NCI-H748 (cell line): ENCODE measurements around the gene CPM.
"Not testable (repeated sequence)": the region's sequence is repeated elsewhere in the genome, so short reads cannot be mapped to it uniquely, and the experiment has no call there.

ENCODE experiments used
- DNase-seq: peaks from one replicate; lab custom pipeline; 2025; ENCODE audit not compliant: unreplicated experiment; lab: John Stamatoyannopoulos, UW

Gene CPM

GRCh38 chr12:68854554-68854953, 78.4 kb downstream of the CPM start:
- no peak for DNase-seq

GRCh38 chr12:68854078-68854468, 78.9 kb downstream of the CPM start:
- DNase-seq, result no peak

DNA sequence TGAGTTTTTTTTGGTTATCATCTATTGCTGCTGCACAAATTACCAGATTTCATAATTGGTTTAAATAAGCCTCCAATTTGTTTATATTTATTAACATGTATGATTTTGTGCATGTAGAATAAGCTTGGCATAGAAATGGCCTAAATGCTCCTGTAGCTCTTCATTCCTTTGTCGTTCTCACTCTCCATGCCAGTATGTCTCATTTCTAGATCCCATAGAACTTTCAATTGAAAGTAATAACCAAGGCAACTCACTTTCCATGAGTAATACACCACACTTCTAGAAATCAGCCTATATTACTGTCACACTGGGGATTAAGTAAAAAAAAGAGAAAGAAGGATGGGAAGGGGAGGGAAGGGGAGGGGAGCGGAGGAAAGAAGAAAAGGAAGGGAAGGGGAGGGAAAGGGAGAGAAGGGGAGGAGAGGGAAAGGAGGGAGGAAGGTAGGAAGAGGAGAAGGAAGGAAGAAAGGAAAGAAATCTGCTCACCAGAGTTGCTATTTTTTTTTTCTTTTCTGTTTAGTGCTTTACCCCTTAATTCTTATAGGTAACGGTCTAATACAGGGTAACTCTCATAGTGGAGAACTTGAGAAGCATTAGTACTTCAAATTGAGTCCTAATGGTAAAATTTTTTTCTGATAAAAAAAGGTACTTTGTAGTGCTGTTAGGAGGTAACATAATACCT, 79.4 kb downstream of the CPM start:
- DNase-seq, result no peak

DNA sequence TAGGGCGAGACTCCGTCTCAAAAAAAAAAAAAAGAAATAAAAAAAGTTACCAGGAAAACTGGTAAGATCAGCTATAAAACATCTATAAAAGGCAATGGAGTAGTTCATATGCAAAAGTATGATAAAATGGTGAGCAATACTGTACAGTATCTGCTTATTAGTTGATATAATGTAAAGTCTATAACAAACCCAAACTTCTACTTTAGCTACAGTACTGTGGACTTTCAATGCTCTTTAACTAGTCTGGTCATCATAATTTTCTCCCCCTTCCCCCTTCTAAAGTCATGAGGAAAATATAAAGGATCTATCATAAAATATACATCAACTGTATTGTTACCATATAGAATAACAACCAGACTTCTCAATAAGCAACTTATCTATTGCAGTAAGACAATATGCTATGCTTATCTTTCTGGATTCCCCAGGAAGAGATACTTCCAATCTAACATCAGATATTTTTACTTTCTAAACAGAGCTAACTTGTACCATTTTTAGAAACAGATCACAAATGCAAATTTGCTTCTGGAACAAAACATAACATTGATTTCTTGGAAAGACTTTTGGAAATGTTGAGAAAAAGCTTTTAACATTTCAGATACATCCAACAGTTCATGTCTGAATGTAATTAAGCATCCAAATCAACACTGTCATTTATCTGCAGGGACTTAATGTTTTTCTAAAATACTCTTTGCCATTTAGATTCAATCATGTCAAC, 81.2 kb downstream of the CPM start:
- no peak for DNase-seq

- no peak for DNase-seq
Measured at GRCh38 chr12:68850390-68850789, 82.6 kb downstream of the CPM start.

GRCh38 chr12:68846811-68847210, 86.2 kb downstream of the CPM start:
- DNase-seq, result no peak

- no peak for DNase-seq
Measured at GRCh38 chr12:68844788-68845695, 87.9 kb downstream of the CPM start.

DNA sequence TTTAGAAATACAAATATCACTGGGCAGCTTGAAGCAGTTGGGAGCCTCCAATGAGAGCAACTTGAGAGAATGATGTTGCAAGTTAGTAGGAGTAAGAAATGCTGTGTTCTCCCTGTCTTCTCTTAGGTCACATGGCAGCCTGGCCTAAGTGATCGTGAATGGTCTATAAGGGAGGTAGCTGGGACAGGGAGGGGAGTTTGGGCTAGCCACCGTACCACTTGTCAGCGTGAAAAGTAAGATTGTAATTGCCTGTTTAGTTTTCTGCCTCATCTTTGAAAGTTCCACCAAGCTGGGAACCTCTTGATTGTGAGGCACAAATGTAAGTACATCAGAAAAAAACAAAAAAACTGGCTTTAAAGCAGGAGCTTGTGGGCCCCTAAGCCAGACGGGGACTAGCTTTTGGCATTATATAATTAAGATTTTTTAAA, 88.6 kb downstream of the CPM start:
- DNase-seq, result no peak

DNA sequence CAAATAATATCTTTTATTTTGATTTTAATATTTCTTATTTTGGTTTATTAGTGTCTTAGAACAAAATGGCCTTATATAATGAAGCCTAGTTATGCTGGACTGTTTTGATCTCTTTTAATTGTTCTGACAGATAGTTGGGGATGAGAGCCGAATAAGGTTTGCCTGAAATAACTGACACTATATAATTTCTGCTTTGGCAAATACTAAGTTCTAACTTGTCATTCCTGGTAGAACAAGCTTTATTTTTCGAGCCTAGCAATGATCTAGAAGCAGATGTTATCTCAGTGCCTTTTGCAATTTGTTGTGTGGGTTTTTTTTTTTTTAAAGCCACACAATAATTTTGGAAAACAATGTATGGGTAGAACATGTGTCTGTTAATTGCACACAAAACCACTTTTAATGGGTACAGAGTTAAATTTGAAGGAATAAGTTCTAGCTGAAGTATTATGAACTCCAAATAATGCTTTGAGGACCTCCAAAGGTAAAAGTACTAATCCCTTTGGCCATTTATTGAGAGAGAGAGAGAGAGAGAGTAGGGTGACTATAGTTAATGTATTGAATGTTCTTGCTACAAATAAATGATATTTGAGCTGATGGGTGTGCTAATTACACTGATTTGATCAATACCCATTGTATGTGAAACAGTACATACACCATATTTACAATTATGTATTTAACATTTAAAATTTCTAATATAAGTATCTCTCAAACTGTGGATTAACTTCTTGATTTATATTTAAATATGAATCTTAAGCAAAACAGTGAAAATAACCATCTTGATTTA, 90.0 kb downstream of the CPM start:
- DNase-seq, result no peak

DNA sequence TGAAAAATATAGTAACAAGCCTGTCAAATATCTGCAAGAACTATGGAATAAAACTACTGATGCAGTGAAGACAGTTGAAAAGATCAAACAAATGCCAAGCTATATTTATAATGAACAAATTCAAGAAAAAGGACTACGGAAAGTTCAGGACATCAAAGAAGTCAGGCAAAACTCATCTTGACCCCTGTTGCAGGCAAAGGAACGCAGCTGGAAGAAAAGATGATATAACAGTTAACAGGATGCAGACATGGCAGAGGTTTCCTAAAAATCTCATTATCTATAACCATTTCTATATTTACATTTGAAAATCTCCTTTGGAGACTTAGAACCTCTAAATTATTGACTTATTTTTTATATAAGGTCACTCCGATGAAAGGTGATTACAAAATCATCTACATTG, 90.8 kb downstream of the CPM start:
- no peak for DNase-seq

DNA sequence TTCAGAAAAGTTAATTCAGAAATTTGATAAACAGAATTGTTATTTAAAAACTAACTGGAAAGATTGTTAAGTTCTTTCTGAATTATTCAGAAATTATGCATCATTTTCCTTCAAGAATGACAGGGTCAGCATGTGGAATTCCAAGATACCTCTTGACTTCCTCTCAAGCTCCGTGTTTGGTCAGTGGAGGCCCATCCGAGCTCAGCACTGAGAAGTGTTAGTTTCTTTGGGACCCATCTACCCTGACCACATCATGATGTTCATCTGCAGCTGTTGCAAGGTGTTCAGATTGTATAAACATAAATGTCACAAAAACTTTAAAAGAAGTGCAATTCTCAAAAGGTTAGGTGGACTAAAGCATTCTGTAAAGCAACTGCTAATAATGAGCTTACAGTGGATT, 91.3 kb downstream of the CPM start:
- DNase-seq, result no peak

GRCh38 chr12:68841175-68841574, 91.8 kb downstream of the CPM start:
- not testable (repeated sequence) for DNase-seq

DNA sequence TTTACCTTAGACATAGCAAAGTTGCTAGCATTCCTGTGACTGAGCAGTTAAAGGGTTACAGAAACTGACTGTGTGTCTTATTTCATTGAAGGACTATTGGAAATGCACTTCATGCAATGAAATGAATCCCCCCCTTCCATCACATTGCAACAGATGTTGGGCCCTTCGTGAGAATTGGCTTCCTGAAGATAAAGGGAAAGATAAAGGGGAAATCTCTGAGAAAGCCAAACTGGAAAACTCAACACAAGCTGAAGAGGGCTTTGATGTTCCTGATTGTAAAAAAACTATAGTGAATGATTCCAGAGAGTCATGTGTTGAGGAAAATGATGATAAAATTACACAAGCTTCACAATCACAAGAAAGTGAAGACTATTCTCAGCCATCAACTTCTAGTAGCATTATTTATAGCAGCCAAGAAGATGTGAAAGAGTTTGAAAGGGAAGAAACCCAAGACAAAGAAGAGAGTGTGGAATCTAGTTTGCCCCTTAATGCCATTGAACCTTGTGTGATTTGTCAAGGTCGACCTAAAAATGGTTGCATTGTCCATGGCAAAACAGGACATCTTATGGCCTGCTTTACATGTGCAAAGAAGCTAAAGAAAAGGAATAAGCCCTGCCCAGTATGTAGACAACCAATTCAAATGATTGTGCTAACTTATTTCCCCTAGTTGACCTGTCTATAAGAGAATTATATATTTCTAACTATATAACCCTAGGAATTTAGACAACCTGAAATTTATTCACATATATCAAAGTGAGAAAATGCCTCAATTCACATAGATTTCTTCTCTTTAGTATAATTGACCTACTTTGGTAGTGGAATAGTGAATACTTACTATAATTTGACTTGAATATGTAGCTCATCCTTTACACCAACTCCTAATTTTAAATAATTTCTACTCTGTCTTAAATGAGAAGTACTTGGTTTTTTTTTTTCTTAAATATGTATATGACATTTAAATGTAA, 93.5 kb downstream of the CPM start:
- no peak for DNase-seq

DNA sequence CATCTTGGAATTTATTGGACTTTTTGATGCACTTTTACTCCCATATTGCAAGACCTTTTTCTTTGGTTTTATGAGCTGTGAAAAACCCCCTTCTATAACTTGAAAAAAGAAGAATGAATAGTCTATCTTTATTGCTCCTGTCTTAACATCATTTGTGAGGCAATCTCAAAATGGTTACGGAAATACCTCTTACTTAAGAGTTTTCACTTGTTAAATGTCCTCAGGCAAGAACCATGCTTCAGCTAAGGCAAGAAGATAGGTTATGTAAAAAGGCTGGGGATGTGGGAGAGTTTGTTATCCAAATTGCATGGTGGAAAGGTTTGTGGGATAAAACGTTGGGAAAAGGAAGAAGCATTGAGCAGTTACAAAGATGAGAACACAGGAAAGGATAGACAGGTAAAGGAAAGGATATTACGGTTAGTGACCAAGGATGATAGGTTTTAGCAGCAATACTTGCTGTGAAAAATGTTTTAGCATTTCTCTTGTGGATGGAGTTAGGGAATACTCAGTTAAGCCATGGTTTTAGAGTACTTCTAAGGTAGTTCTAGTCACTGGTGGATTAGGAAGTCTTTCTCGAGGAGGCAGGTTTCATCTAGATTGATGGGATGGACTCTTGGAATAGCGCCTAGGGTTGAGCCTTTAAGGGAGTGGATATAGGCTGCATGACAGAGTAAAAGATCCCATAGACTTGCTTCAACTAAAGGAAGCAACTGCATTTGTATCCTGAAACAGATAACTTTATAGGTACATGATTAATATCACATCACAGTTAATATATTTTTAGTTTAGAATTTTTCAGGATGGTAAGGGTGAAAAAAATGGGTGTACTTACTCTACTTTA, 94.7 kb downstream of the CPM start:
- no peak for DNase-seq

DNA sequence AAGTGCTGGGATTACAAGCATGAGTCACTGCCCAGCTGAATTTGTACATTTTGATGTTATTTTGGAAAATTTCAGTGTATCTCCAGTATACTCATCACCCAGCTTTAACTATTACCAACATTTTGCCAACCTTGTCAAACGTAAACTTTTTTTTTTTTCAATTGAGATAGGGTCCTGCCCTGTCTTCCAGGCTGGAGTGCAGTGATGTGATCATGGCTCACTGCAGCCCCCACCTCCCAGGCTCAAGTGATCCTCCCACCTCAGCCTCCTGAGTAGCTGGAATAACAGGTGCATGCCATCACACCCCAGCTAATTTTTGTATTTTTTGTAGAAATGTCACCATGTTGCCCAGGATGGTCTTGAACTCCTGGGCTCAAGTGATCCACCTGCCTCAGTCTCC, 95.8 kb downstream of the CPM start:
- no peak for DNase-seq

GRCh38 chr12:68835333-68835908, 97.5 kb downstream of the CPM start:
- no peak for DNase-seq

GRCh38 chr12:68833508-68833907, 99.5 kb downstream of the CPM start:
- no peak for DNase-seq

GRCh38 chr12:68832504-68832867, 100.5 kb downstream of the CPM start:
- DNase-seq, result no peak
